GM19193 (cell line): ENCODE data around the gene CRABP2.

ENCODE experiments used
- POLR2A ChIP-seq: IDR thresholded peaks from 4 replicates; pipeline ENCODE4 v1.6.1; 2011; ENCODE audit not compliant: insufficient read depth, insufficient read length; ENCODE audit errors: extremely low read depth

The CRABP2 gene

GRCh38 chr1:156705321-156705917, at the start of gene CRABP2:
Gene CRABP2, minus strand, starts transcription at chr1:156705583. Its CDS starts 137 bp downstream, at chr1:156705446.
- no peak for TF ChIP-seq POLR2A

- no peak for TF ChIP-seq POLR2A
Measured at GRCh38 chr1:156754219-156754618, 48.8 kb upstream of the CRABP2 start.

GRCh38 chr1:156752843-156753482, 47.6 kb upstream of the CRABP2 start:
- TF ChIP-seq POLR2A, result no peak

GRCh38 chr1:156751757-156752481, 46.5 kb upstream of the CRABP2 start:
- peak; percentile 64 for TF ChIP-seq POLR2A

- TF ChIP-seq POLR2A, result no peak
Measured at GRCh38 chr1:156751451-156751756, 46.0 kb upstream of the CRABP2 start, which contains the start of gene HDGF. Gene HDGF, minus strand, starts transcription at chr1:156751675. Its CDS starts 246 bp downstream, at chr1:156751429.

- TF ChIP-seq POLR2A, result peak; percentile 52
Measured at GRCh38 chr1:156750711-156751450, 45.5 kb upstream of the CRABP2 start.

- TF ChIP-seq POLR2A, result no peak
Measured at GRCh38 chr1:156750191-156750672, 44.8 kb upstream of the CRABP2 start.

GRCh38 chr1:156749419-156750118, 44.2 kb upstream of the CRABP2 start:
- TF ChIP-seq POLR2A, result no peak

GRCh38 chr1:156748670-156749418, 43.5 kb upstream of the CRABP2 start:
- TF ChIP-seq POLR2A, result peak; percentile 42

GRCh38 chr1:156747742-156748669, 42.6 kb upstream of the CRABP2 start:
- TF ChIP-seq POLR2A, result no peak

- no peak for TF ChIP-seq POLR2A
Measured at GRCh38 chr1:156746728-156747631, 41.6 kb upstream of the CRABP2 start.

- no peak for TF ChIP-seq POLR2A
Measured at GRCh38 chr1:156746406-156746727, 41.0 kb upstream of the CRABP2 start.
